Fibroblast of the aortic adventitia (primary cell): ENCODE data around the gene RINL. TPM values are rescaled to one million over a fixed set of nuclear protein-coding genes. Genes with fewer than 3 reads are reported as not detected.

Experiments
- DNase-seq: peaks from one replicate; pipeline ENCODE4 v3.0.0-alpha.2; 2010; ENCODE audit warnings: low read depth
- H3K4me3 ChIP-seq: 2 replicates; pipeline ENCODE4 v1.5.1; 2011; ENCODE audit warnings: low read depth, mild to moderate bottlenecking, control low read depth, low read length, moderate library complexity
- CTCF ChIP-seq: IDR thresholded peaks from 2 replicates; pipeline ENCODE4 v1.5.1; 2011; ENCODE audit warnings: mild to moderate bottlenecking, low read length, control low read depth, inconsistent platforms; ENCODE audit not compliant: insufficient read depth
- total RNA-seq: library from RNA; depleted of rRNA; stranded (reverse); fragments of >200 nt; gene quantifications from 2 replicates; pipeline ENCODE4 v1.2.3, GENCODE V29; 2012; ENCODE audit warnings: low replicate concordance

The RINL gene
- total RNA-seq, 1 donor, result 0.81 TPM

DNA sequence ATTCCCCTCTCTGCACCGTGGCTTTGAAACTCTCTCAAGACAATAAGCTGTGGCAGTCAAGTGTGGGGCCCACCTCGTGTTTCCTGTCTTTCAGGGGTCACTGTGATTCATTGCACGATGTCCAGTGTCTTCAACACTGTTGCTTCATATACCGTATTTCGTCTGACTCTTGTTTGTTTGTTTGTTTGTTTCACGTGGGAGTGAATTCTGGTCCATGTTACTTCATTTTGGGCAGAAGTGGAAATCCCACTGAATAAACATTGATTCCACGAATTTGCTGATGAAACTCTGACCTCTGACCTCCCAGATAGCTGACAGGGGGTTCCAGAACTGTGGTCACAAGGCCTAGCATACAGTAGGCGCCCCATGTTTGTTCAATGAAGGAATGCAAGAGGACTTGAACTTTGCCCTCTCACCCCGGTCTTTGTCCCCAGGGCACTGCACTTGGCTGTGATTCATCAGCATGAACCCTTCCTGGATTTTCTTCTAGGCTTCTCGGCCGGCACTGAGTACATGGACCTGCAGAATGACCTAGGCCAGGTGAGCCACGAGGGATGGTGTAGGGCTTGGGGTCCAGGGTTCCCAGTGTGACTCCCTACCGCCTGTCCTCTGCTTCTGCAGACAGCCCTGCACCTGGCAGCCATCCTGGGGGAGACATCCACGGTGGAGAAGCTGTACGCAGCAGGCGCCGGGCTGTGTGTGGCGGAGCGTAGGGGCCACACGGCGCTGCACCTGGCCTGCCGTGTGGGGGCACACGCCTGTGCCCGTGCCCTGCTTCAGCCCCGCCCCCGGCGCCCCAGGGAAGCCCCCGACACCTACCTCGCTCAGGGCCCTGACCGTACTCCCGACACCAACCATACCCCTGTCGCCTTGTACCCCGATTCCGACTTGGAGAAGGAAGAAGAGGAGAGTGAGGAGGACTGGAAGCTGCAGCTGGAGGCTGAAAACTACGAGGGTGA lies 26.8 kb upstream of the RINL start:
- DNase-seq, result no peak
- H3K4me3 ChIP-seq, result no peak overlapping the region
- no peak for TF ChIP-seq CTCF

GRCh38 chr19:38901683-38902082 lies 23.6 kb upstream of the RINL start:
- no peak overlapping the region for H3K4me3 ChIP-seq
- no peak for DNase-seq
- no peak for TF ChIP-seq CTCF

GRCh38 chr19:38900743-38901190 lies 22.7 kb upstream of the RINL start:
- H3K4me3 ChIP-seq, result peak overlapping the region; percentile 86
- DNase-seq, result peak; percentile 17
- TF ChIP-seq CTCF, result no peak

DNA sequence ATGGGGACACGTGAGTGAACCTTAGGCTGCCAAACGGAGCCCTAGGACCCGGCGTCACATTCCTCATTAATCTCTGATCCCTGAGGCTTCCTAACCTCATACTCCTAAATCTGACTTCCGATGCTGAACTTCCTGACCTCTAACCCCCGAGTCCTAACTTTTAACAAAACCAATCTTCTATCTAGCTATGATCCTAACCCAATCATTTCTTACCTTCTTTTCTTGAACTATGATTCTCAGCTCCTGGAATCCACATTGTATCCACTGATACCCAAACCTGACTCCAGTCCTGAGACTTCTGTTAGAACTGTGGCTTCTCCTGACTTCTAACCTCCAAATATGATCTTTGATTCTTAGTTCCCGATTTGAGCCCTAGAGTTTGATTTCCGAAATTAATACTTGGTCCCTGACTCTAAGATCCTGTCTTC lies 22.1 kb upstream of the RINL start:
- H3K4me3 ChIP-seq, result peak overlapping the region; percentile 86
- DNase-seq, result peak; percentile 65
- no peak for TF ChIP-seq CTCF

DNA sequence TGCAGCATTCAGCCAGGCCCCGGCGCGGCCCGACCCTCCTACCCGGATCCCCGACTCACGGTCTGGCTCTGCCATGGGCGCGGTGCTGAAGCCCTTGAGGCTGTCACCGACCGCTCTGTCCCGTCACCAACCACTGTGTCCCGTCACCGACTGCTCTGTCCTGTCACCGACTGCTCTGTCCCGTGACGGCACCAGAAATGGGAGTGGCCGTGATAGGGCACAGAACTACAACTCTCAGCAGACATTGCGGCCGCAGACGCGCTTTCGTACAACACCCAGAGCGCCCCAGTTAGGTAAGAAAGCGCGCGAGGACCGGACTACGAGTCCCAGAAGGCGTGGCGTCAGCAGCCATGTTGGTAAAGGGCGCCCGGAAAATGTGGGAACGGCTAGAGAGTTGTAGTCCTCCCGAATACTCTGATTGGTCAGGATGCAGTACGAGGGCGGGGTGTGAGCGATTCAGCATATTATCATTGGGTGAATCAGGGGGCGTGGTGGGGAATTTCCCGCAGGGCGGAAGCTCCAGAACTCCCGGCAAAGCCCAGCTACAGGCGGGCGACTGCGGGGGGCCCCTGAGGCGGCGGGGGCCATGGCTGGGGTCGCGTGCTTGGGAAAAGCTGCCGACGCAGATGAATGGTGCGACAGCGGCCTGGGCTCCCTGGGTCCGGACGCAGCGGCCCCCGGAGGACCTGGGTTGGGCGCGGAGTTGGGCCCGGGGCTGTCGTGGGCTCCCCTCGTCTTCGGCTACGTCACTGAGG lies 21.5 kb upstream of the RINL start, which contains the start of the genes NFKBIB and SIRT2:
Gene NFKBIB, plus strand, starts transcription at position 523 of the 755 bp plus-strand sequence. Its CDS starts 64 bp downstream, at position 587.
Gene SIRT2, minus strand, starts transcription at position 172 of the 755 bp plus-strand sequence. Its CDS starts 97 bp downstream, at position 75.
- TF ChIP-seq CTCF, result no peak
- peak within 1 kb of the TSS; percentile 95 for H3K4me3 ChIP-seq
- peak; percentile 100 for DNase-seq

GRCh38 chr19:38898788-38899446 lies 20.8 kb upstream of the RINL start:
- H3K4me3 ChIP-seq, result peak overlapping the region; percentile 95
- no peak for TF ChIP-seq CTCF
- DNase-seq, result peak; percentile 37
